ENCODE measurements around the gene CCDC185.
A peak's percentile ranks its signal among the peaks of the same experiment; 100 is the strongest.

The CCDC185 gene

GRCh38 chr1:223393275-223394214 lies at the start of gene CCDC185:
CCDC185 (plus strand) TSS chr1:223393415; CDS start chr1:223393476, 61 bp downstream.
- no peak for DNase-seq

GRCh38 chr1:223343692-223344091 lies 49.5 kb upstream of the CCDC185 start:
- DNase-seq, result no peak

- no peak for DNase-seq
These were observed 48.7 kb upstream of the CCDC185 start for GRCh38 chr1:223344491-223344890.

- no peak for DNase-seq
These were observed 47.5 kb upstream of the CCDC185 start for GRCh38 chr1:223345720-223346119.

- no peak for DNase-seq
These were observed 46.9 kb upstream of the CCDC185 start for GRCh38 chr1:223346311-223346710.

GRCh38 chr1:223347583-223347982 lies 45.6 kb upstream of the CCDC185 start:
- no peak for DNase-seq

- DNase-seq, result no peak
These were observed 44.8 kb upstream of the CCDC185 start for GRCh38 chr1:223348439-223348838.

GRCh38 chr1:223349241-223349640 lies 44.0 kb upstream of the CCDC185 start:
- no peak for DNase-seq

GRCh38 chr1:223350361-223350908 lies 42.8 kb upstream of the CCDC185 start:
- no peak for DNase-seq

- DNase-seq, result no peak
These were observed 40.3 kb upstream of the CCDC185 start for GRCh38 chr1:223352944-223353343.

GRCh38 chr1:223353939-223354338 lies 39.3 kb upstream of the CCDC185 start:
- no peak for DNase-seq

- DNase-seq, result no peak
These were observed 37.5 kb upstream of the CCDC185 start for GRCh38 chr1:223355699-223356098.

- DNase-seq, result no peak
These were observed 34.4 kb upstream of the CCDC185 start for GRCh38 chr1:223358826-223359225.

- peak; percentile 54 for DNase-seq
These were observed 30.0 kb upstream of the CCDC185 start for GRCh38 chr1:223363057-223363855.

GRCh38 chr1:223363856-223364684 lies 29.1 kb upstream of the CCDC185 start, which contains the start of gene SUSD4:
SUSD4 (minus strand) TSS chr1:223364176; CDS start chr1:223363425, 751 bp downstream.
- peak; percentile 69 for DNase-seq

GRCh38 chr1:223364685-223365382 lies 28.4 kb upstream of the CCDC185 start:
- no peak for DNase-seq

GRCh38 chr1:223374064-223374610 lies 19.1 kb upstream of the CCDC185 start:
- DNase-seq, result no peak

GRCh38 chr1:223378754-223379153 lies 14.5 kb upstream of the CCDC185 start:
- DNase-seq, result no peak

GRCh38 chr1:223386013-223386412 lies 7.2 kb upstream of the CCDC185 start:
- DNase-seq, result no peak

GRCh38 chr1:223390618-223391017 lies 2.6 kb upstream of the CCDC185 start:
- DNase-seq, result no peak

GRCh38 chr1:223394242-223394641 lies 1.0 kb downstream of the CCDC185 start:
- DNase-seq, result no peak
